MM.1S (cell line): Measurements from ENCODE around the gene CD164L2.

Experiments used
- EZH2 ChIP-seq: fragments of 300-600 bp; sonication (generic); optimal IDR thresholded peaks from 2 replicates; pipeline ENCODE3; 2017; ENCODE audit warnings: low read depth, mild to moderate bottlenecking, antibody characterized with exemption, low read length, mixed read lengths
- EZH2phosphoT487 ChIP-seq: fragments of 300-600 bp; sonication (generic); IDR thresholded peaks from 2 replicates; pipeline ENCODE4 v1.6.1; 2018; ENCODE audit warnings: antibody characterized with exemption, low read length
- TF ChIP-seq, protein P1 (sequence below): fragments of 300-600 bp; sonication (generic); IDR thresholded peaks from 2 replicates; pipeline ENCODE4 v1.5.1; 2016; ENCODE audit warnings: antibody characterized with exemption, low read length, mixed read lengths

DNA sequence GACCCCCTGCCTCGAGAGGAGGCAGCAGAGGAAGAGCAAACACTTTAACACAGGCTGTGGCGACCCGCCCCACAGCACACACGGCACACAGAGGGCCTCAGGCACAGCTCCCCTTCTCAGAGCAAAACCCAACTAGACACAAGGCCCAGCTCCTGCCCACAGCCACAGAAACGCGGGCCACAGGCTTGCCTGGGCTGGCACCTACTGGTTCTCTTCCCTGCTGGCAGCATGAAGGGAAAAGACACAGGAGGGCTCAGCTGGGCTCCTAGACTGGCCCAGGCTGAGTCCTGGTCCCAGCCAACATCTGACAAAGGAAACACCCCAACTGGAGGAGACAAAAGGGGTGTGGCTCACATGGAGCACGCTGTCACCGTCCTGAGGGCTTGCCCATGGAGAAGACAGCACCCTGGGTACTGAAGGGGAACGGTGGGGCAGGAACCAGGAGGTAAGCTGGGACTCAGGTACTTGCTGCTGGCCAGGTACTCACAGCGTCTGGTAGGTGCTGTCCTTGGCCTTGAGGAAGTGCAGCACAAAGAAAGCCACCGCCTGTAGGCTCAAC is 3.5 kb downstream of the CD164L2 start:
- TF ChIP-seq, protein P1, sequence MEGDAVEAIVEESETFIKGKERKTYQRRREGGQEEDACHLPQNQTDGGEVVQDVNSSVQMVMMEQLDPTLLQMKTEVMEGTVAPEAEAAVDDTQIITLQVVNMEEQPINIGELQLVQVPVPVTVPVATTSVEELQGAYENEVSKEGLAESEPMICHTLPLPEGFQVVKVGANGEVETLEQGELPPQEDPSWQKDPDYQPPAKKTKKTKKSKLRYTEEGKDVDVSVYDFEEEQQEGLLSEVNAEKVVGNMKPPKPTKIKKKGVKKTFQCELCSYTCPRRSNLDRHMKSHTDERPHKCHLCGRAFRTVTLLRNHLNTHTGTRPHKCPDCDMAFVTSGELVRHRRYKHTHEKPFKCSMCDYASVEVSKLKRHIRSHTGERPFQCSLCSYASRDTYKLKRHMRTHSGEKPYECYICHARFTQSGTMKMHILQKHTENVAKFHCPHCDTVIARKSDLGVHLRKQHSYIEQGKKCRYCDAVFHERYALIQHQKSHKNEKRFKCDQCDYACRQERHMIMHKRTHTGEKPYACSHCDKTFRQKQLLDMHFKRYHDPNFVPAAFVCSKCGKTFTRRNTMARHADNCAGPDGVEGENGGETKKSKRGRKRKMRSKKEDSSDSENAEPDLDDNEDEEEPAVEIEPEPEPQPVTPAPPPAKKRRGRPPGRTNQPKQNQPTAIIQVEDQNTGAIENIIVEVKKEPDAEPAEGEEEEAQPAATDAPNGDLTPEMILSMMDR, result no peak
- no peak for TF ChIP-seq EZH2
- TF ChIP-seq EZH2phosphoT487, result no peak
